Activated CD4-positive, alpha-beta T cell treated with anti-CD3 and anti-CD28 coated beads for 1 hour (primary cell): Measurements from ENCODE around the gene NR4A3.

Experiments
- DNase-seq: peaks from one replicate; pipeline ENCODE4 v3.0.0-alpha.2; 2020

NR4A3 gene

GRCh38 chr9:99816392-99816791, 5.3 kb upstream of the NR4A3 start:
- DNase-seq: no peak

- no peak for DNase-seq
These were observed 3.2 kb upstream of the NR4A3 start for GRCh38 chr9:99818500-99818899.

GRCh38 chr9:99819123-99819855, 2.4 kb upstream of the NR4A3 start:
- peak; percentile 94 for DNase-seq

DNA sequence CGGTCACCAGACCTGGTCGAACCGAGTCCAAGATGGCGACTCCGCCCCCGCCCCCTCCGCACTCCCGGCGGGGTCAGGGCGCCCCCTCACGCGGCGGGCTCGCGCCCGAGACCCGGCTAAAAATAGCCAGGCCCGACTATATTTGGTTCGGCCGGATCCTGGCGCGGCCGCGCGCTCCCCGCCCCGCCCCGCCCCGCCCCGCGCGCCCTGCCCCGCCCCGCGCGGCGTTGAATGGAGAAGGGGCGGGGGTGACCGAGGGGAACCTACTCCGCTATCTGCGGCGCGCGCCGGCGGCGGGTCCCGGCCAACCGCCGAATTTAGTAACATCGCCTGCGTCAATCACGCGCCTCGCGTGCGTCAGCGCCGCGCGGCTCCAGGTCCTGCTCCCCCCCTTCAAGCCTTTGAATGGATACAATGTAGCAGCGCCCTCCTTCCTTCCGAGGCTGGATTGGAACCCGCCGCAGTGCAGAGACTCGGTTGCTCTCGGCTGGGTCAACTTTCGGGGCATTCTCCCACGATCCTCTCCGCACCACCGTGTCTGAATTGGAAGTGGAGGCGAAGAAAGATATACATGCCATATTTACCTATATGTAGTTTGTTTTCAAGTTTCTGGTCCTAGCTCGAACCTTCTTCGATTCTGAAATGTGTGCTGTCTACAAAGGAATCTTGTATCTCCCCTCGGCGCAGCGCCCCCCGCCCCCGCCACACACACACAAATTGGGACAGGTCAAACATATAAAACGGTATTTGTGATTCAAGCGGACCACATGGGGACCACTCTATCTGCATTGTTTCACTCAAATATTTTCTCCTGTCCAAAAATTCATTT, 1.6 kb upstream of the NR4A3 start:
- DNase-seq: peak; percentile 91

- peak; percentile 46 for DNase-seq
These were observed 845 bp upstream of the NR4A3 start for GRCh38 chr9:99820685-99821395.

DNA sequence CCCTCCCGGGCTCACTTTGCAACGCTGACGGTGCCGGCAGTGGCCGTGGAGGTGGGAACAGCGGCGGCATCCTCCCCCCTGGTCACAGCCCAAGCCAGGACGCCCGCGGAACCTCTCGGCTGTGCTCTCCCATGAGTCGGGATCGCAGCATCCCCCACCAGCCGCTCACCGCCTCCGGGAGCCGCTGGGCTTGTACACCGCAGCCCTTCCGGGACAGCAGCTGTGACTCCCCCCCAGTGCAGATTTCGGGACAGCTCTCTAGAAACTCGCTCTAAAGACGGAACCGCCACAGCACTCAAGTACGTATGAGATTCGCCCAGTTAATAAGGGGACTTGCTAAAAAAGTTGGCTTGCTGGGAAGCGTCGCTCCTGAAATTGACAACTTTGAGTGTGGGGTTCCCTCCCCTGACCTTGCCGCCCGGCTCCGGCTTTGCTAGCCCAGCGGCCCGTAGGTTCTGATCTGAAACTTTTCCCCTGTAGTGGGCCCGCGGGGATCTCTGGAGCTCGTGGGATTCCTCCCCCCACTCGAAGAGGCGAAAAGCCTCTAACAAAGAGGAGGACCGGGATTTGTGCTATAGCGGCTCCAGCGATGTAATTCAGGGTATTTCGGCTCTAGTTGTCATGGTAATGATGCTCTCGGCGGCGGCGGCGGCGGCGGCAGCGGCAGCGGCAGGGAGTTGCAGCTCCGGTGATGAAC, 572 bp downstream of the NR4A3 start:
- no peak for DNase-seq

GRCh38 chr9:99822806-99823591, 1.3 kb downstream of the NR4A3 start:
- DNase-seq: no peak

GRCh38 chr9:99823681-99824377, 2.1 kb downstream of the NR4A3 start:
- DNase-seq: peak; percentile 64

- DNase-seq: no peak
These were observed 2.9 kb downstream of the NR4A3 start for GRCh38 chr9:99824378-99825171.

- no peak for DNase-seq
These were observed 3.7 kb downstream of the NR4A3 start for GRCh38 chr9:99825172-99826046.

GRCh38 chr9:99826579-99826978, 4.9 kb downstream of the NR4A3 start:
- no peak for DNase-seq

GRCh38 chr9:99827244-99827643, 5.6 kb downstream of the NR4A3 start:
- DNase-seq: no peak

DNA sequence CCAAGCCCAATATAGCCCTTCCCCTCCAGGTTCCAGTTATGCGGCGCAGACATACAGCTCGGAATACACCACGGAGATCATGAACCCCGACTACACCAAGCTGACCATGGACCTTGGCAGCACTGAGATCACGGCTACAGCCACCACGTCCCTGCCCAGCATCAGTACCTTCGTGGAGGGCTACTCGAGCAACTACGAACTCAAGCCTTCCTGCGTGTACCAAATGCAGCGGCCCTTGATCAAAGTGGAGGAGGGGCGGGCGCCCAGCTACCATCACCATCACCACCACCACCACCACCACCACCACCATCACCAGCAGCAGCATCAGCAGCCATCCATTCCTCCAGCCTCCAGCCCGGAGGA, 6.3 kb downstream of the NR4A3 start:
- no peak for DNase-seq

GRCh38 chr9:99828417-99829176, 6.9 kb downstream of the NR4A3 start:
- DNase-seq: no peak

GRCh38 chr9:99831857-99832557, 10.3 kb downstream of the NR4A3 start:
- DNase-seq: no peak

DNA sequence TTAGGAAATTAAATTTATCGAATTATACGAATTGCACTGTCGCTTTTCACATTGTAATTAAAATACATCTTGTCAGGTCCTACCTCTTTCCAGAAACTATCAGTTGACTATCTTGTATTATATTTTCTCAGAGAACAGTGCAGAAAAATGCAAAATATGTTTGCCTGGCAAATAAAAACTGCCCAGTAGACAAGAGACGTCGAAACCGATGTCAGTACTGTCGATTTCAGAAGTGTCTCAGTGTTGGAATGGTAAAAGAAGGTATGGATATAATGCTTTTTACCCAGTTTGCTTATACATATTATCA, 10.8 kb downstream of the NR4A3 start:
- DNase-seq: no peak

- no peak for DNase-seq
These were observed 12.1 kb downstream of the NR4A3 start for GRCh38 chr9:99833735-99834134.

DNA sequence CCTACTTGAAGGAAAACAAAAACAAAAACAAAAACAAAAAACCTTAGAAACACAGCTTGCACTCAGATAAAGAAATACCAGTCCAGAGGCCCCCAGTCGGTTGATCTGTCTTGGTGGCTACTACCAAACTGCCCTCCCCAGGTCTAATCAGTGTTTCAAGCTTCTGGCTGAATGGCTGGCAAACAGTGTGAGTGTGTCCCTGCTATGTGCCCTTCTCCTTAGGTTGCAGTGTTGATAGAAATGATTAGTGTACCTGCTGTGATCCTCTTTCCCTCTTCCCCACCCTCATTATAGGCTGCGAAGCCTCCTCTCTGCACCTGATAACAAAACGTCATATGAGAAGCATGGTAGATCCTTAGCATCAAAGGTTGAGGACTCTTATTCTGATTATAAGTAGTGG, 12.8 kb downstream of the NR4A3 start:
- no peak for DNase-seq

DNA sequence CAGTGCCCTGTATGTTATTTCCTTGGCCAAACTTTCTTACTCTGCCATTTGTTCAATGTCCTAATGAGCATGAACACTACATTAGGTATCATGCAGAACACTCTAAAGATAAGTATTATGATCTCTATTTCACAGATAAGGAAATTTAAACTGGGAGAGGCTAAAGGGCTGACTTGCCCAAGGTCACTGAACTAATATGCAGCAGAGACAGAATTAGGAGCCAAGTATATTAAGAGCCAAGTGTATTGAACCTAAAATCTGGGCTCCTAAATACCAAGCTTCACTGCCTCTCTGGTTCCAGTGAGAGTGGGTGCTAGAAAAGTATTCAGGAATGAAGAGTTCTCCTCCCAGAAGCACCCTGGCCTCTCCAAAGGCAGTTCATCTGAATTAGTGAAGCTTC, 13.5 kb downstream of the NR4A3 start:
- DNase-seq: no peak
